Endothelial cell of umbilical vein (primary cell): ENCODE measurements around the gene CLIP2. TPM values are rescaled to one million over a fixed set of nuclear protein-coding genes. Genes with fewer than 3 reads are reported as not detected.

Experiments used
- BruUV-seq: library from RNA; stranded (reverse); fragments of 400-500 nt; replicated peaks from 2 replicates; lab custom pipeline; 2021; lab: Mats Ljungman, UMichigan
- CTCF ChIA-PET: fragments of 300-600, 350-600 bp; sonication (Branson Sonifier 250); formaldehyde crosslinking; loops from one replicate; lab custom pipeline; 2021; ENCODE audit warnings: antibody characterized with exemption, inconsistent platforms; lab: Charles Lee
- POLR2A ChIA-PET: fragments of 300-600, 350-600 bp; sonication (Branson Sonifier 250); formaldehyde crosslinking; loops from one replicate; lab custom pipeline; 2021; ENCODE audit warnings: antibody characterized with exemption, inconsistent platforms; lab: Charles Lee
- DNase-seq: peaks from one replicate; pipeline ENCODE4 v3.0.0-alpha.2; 2011; ENCODE audit warnings: low read depth, low spot score
- FAIRE-seq: peaks from 2 replicates; lab custom pipeline; 2011; peaks lifted over from hg19 to GRCh38; lab: Jason Lieb, UNC
- H2AFZ ChIP-seq: 2 replicates; pipeline ENCODE4 v1.6.0; 2012; ENCODE audit warnings: low read depth, low read length, control low read depth, inconsistent platforms
- H3K27ac ChIP-seq: 2 replicates; pipeline ENCODE4 v1.5.1; 2011; ENCODE audit warnings: low read depth, mild to moderate bottlenecking, control low read depth, low read length, moderate library complexity; ENCODE audit not compliant: insufficient read depth
- H3K27me3 ChIP-seq, 2 experiments: 2 replicates each; pipeline versions ENCODE4 v1.6.0 to v1.6.1; 2011; ENCODE audit warnings: low read length in 2 of 2, mixed read lengths in 1 of 2; ENCODE audit not compliant: control insufficient read depth in 2 of 2, insufficient read depth in 2 of 2
- H3K36me3 ChIP-seq, 2 experiments: 2 replicates in 1 of 2; 3 replicates in 1 of 2; pipeline ENCODE4 v1.5.1; 2011; ENCODE audit warnings: low read length in 2 of 2, mild to moderate bottlenecking in 1 of 2, moderate library complexity in 1 of 2; ENCODE audit not compliant: control insufficient read depth in 2 of 2, insufficient read depth in 2 of 2; ENCODE audit errors: extremely low read depth in 1 of 2
- H3K4me1 ChIP-seq: 3 replicates; pipeline ENCODE4 v1.5.1; 2011; ENCODE audit warnings: mild to moderate bottlenecking, low read length; ENCODE audit not compliant: control insufficient read depth, insufficient read depth; ENCODE audit errors: extremely low read depth
- H3K4me2 ChIP-seq: 2 replicates; pipeline ENCODE4 v1.6.1; 2011; ENCODE audit warnings: low read length, control low read depth, mixed read lengths; ENCODE audit not compliant: insufficient read depth
- H3K4me3 ChIP-seq, 3 experiments: fragments of 200-600 bp in 1 of 3; sonication (generic), shearing (Covaris generic) in 1 of 3; replicated peaks in 1 of 3; 2 replicates each; pipeline ENCODE4 v1.5.1; 2011 to 2016; ENCODE audit warnings: control low read depth in 3 of 3, low read length in 3 of 3, mild to moderate bottlenecking in 2 of 3, inconsistent platforms in 1 of 3, low read depth in 1 of 3, moderate library complexity in 1 of 3; ENCODE audit not compliant: insufficient read depth in 1 of 3
- H3K79me2 ChIP-seq: 2 replicates; pipeline ENCODE4 v1.6.0; 2012; ENCODE audit warnings: low read length, inconsistent platforms; ENCODE audit not compliant: control insufficient read depth, insufficient read depth
- H3K9ac ChIP-seq: replicated peaks from 2 replicates; pipeline ENCODE3; 2011; ENCODE audit warnings: low read length, control low read depth; ENCODE audit not compliant: insufficient read depth; ENCODE audit errors: extremely low read depth
- H3K9me1 ChIP-seq: replicated peaks from 3 replicates; pipeline ENCODE4 v1.6.0; 2011; ENCODE audit warnings: mild to moderate bottlenecking, low read length; ENCODE audit not compliant: control insufficient read depth, insufficient read depth; ENCODE audit errors: extremely low read depth
- H3K9me3 ChIP-seq: replicated peaks from 2 replicates; pipeline ENCODE4 v1.5.1; 2012; ENCODE audit warnings: low read length, inconsistent platforms; ENCODE audit not compliant: control insufficient read depth, insufficient read depth
- H4K20me1 ChIP-seq: replicated peaks from 2 replicates; pipeline ENCODE3; 2011; ENCODE audit warnings: mild to moderate bottlenecking, low read length; ENCODE audit not compliant: control insufficient read depth, insufficient read depth; ENCODE audit errors: extremely low read depth
- EZH2 ChIP-seq: IDR thresholded peaks from 2 replicates; pipeline ENCODE4 v1.6.1; 2012; ENCODE audit warnings: borderline replicate concordance, low read depth, mild to moderate bottlenecking, moderate library complexity, low read length, inconsistent platforms; ENCODE audit not compliant: severe bottlenecking
- FOS ChIP-seq: IDR thresholded peaks from 2 replicates; pipeline ENCODE4 v1.6.1; 2011; ENCODE audit warnings: mild to moderate bottlenecking, low read length, moderate library complexity, borderline replicate concordance; ENCODE audit not compliant: insufficient read depth
- GATA2 ChIP-seq: IDR thresholded peaks from 2 replicates; pipeline ENCODE4 v1.7.0; 2011; ENCODE audit warnings: low read depth, mild to moderate bottlenecking, moderate library complexity, mixed read lengths, low read length; ENCODE audit not compliant: insufficient read length, insufficient read depth
- JUN ChIP-seq: IDR thresholded peaks from 2 replicates; pipeline ENCODE4 v1.6.1; 2011; ENCODE audit warnings: borderline replicate concordance, low read depth; ENCODE audit not compliant: insufficient read length, insufficient read depth
- MYC ChIP-seq: IDR thresholded peaks from one replicate; pipeline ENCODE4 v1.6.1; 2011; ENCODE audit warnings: mild to moderate bottlenecking, low read depth, low read length
- POLR2A ChIP-seq: IDR thresholded peaks from 2 replicates; pipeline ENCODE4 v1.6.1; 2012; ENCODE audit warnings: low read depth, mild to moderate bottlenecking, control low read depth, low read length
- dilution Hi-C: fragments of 300-500 bp; cut with MboI; formaldehyde crosslinking; loops from one replicate; pipeline ENCODE4 v1.15.0; 2019; ENCODE audit warnings: low sequenced_read_pairs; ENCODE audit not compliant: extremely low pct_ligation_motif_present
- intact Hi-C: fragments of 100-400 bp; cut with micrococcal nuclease; formaldehyde crosslinking; loops from one replicate; pipeline ENCODE4 v1.10.0; 2022
- polyA plus RNA-seq, 4 experiments: library from polyadenylated mRNA; depleted of rRNA in 3 of 4; stranded (reverse) in 3 of 4; unstranded in 1 of 4; fragments of >200 nt; gene quantifications; 2 replicates each; pipeline versions ENCODE4 v1.2.1 to v1.2.3, GENCODE V29; 2011 to 2012; ENCODE audit warnings: missing spikeins in 1 of 4
- total RNA-seq: library from RNA; stranded (reverse); gene quantifications from 2 replicates; pipeline ENCODE4 v1.2.3, GENCODE V29; 2021
- TF ChIP-seq, protein P1 (sequence below), 2 donors: IDR thresholded peaks; 1 replicate in 1 of 2; 2 replicates in 1 of 2; pipeline ENCODE4 v1.5.1; 2011; ENCODE audit warnings: low read length in 2 of 2, mild to moderate bottlenecking in 2 of 2, moderate library complexity in 2 of 2, control low read depth in 1 of 2, inconsistent platforms in 1 of 2, low read depth in 1 of 2; ENCODE audit not compliant: insufficient read depth in 1 of 2; ENCODE audit errors: extremely low read depth in 1 of 2

CLIP2 gene
- total and polyA plus RNA-seq, 2 donors (not counting 3 experiments of a cell fraction or from before 2014, with no cell fraction given): 8.3 to 37.1 TPM

GRCh38 chr7:74449809-74450397 is 160.7 kb downstream of the CLIP2 start:
- intact Hi-C loops (loop anchor here (1.0 to 10.0 kb wide), 3 partner anchors 95 to 205 kb away; partner anchors contain the start of gene GTF2I), dilution Hi-C loops (no loop called here)
- no peaks in the 10 kb centered on the region for H3K9me3 ChIP-seq
- ChIA-PET POLR2A (no interaction called here), CTCF (interaction anchor here (0.5 to 3.1 kb wide), 25 partner anchors 8 to 581 kb away, joined by 3 to 25 read pairs (median 4); no protein-coding TSS in a partner anchor)
- FAIRE-seq (peak; percentile 91), DNase-seq (peak; percentile 60)
- no peaks in the 10 kb centered on the region for H4K20me1 ChIP-seq
- H3K9me1 ChIP-seq: no peaks in the 10 kb centered on the region
- no peak overlapping the region for H2AFZ ChIP-seq
- no peak for TF ChIP-seq POLR2A
- no peak for TF ChIP-seq EZH2
- no peak for TF ChIP-seq GATA2
- TF ChIP-seq, protein P1, sequence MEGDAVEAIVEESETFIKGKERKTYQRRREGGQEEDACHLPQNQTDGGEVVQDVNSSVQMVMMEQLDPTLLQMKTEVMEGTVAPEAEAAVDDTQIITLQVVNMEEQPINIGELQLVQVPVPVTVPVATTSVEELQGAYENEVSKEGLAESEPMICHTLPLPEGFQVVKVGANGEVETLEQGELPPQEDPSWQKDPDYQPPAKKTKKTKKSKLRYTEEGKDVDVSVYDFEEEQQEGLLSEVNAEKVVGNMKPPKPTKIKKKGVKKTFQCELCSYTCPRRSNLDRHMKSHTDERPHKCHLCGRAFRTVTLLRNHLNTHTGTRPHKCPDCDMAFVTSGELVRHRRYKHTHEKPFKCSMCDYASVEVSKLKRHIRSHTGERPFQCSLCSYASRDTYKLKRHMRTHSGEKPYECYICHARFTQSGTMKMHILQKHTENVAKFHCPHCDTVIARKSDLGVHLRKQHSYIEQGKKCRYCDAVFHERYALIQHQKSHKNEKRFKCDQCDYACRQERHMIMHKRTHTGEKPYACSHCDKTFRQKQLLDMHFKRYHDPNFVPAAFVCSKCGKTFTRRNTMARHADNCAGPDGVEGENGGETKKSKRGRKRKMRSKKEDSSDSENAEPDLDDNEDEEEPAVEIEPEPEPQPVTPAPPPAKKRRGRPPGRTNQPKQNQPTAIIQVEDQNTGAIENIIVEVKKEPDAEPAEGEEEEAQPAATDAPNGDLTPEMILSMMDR (IDR thresholded peaks at IDR 0.05; ENCODE audit: extremely low read depth in 1 of 2, insufficient read depth in 1 of 2, low read depth in 1 of 2, low read length in 2 of 2): peak; percentile 79 to 82
- no peak for TF ChIP-seq JUN
- TF ChIP-seq FOS: no peak
- TF ChIP-seq MYC: no peak
- no TSS peak for BruUV-seq
- no peaks in the 10 kb centered on the region for H3K27me3 ChIP-seq
- no peak overlapping the region for H3K9ac ChIP-seq
- H3K27ac ChIP-seq: no peak overlapping the region
- H3K4me1 ChIP-seq: peaks cover 9% of the 10 kb centered on the region
- H3K79me2 ChIP-seq: peaks cover 3% of the 10 kb centered on the region
- no peak overlapping the region for H3K4me3 ChIP-seq
- H3K4me2 ChIP-seq: no peak overlapping the region
- H3K36me3 ChIP-seq: no peaks in the 10 kb centered on the region
